HG02938 (cell line): ENCODE measurements around the gene ANKLE1.
"Not testable (repeated sequence)": the region's sequence is repeated elsewhere in the genome, so short reads cannot be mapped to it uniquely, and the experiment has no call there.

Source experiments
- ATAC-seq: cut with Tn5 transposase; IDR thresholded peaks from one replicate; pipeline ENCODE4 v1.9.1; 2021; ENCODE audit warnings: mild to moderate bottlenecking, moderate library complexity; ENCODE audit not compliant: unreplicated experiment

The ANKLE1 gene

GRCh38 chr19:17279436-17279835, 2.3 kb upstream of the ANKLE1 start:
- ATAC-seq, result no peak

GRCh38 chr19:17282488-17283125, 906 bp downstream of the ANKLE1 start:
- ATAC-seq, result peak; percentile 57

GRCh38 chr19:17283504-17283996, 1.8 kb downstream of the ANKLE1 start:
- ATAC-seq, result no peak

- no peak for ATAC-seq
Measured at GRCh38 chr19:17285415-17286135, 3.9 kb downstream of the ANKLE1 start.

GRCh38 chr19:17286263-17286662, 4.6 kb downstream of the ANKLE1 start:
- ATAC-seq, result no peak

- ATAC-seq, result no peak
Measured at GRCh38 chr19:17286752-17287151, 5.1 kb downstream of the ANKLE1 start.

GRCh38 chr19:17289489-17289888, 7.8 kb downstream of the ANKLE1 start:
- no peak for ATAC-seq

GRCh38 chr19:17292301-17293074, 10.8 kb downstream of the ANKLE1 start:
- peak; percentile 66 for ATAC-seq

GRCh38 chr19:17293605-17294004, 11.9 kb downstream of the ANKLE1 start:
- no peak for ATAC-seq

- ATAC-seq, result no peak
Measured at GRCh38 chr19:17294051-17294891, 12.6 kb downstream of the ANKLE1 start.

- ATAC-seq, result not testable (repeated sequence)
Measured at GRCh38 chr19:17295551-17295950, 13.8 kb downstream of the ANKLE1 start.

- no peak for ATAC-seq
Measured at GRCh38 chr19:17296273-17296672, 14.6 kb downstream of the ANKLE1 start.

GRCh38 chr19:17296976-17297375, 15.3 kb downstream of the ANKLE1 start:
- no peak for ATAC-seq

GRCh38 chr19:17300992-17301619, 19.4 kb downstream of the ANKLE1 start:
- no peak for ATAC-seq

- no peak for ATAC-seq
Measured at GRCh38 chr19:17302391-17303166, 20.9 kb downstream of the ANKLE1 start.

GRCh38 chr19:17303167-17303939, 21.7 kb downstream of the ANKLE1 start, which contains the start of gene ABHD8:
Gene ABHD8, minus strand, starts transcription at chr19:17303425. Its CDS starts 1,809 bp downstream, at chr19:17301616.
- peak; percentile 53 for ATAC-seq

GRCh38 chr19:17303940-17304267, 22.2 kb downstream of the ANKLE1 start:
- no peak for ATAC-seq

GRCh38 chr19:17304386-17305215, 22.9 kb downstream of the ANKLE1 start:
- ATAC-seq, result no peak
